A549 (cell line): ENCODE measurements around the gene SCTR. TPM values are rescaled to one million over a fixed set of nuclear protein-coding genes. Genes with fewer than 3 reads are reported as not detected.
A peak's percentile ranks its signal among the peaks of the same experiment; 100 is the strongest.

Experiments used
- ATAC-seq, 2 experiments: fragments of 200-7000 bp in 1 of 2; fragments of >200 bp in 1 of 2; cut with Nextera tagmentation in 1 of 2; cut with Tn5 transposase in 1 of 2; 3 replicates each; pipeline versions ENCODE4 v1.8.0 to v1.9.1; 2018 to 2020; ENCODE audit warnings: mild to moderate bottlenecking in 1 of 2, moderate library complexity in 1 of 2
- CTCF ChIA-PET: fragments of 300-600 bp; sonication (Branson Sonifier 250); formaldehyde crosslinking; extraction: SDS; loops from one replicate; lab custom pipeline; 2021; ENCODE audit warnings: antibody characterized with exemption, inconsistent platforms; lab: Yijun Ruan, JAX
- POLR2A ChIA-PET: fragments of 350-600 bp; formaldehyde crosslinking; extraction: SDS; loops from one replicate; lab custom pipeline; 2021; ENCODE audit warnings: antibody characterized with exemption, inconsistent platforms; lab: Yijun Ruan, JAX
- DNase-seq, 2 experiments: peaks; one replicate each; pipeline versions ENCODE4 v3.0.0 to v3.0.0-alpha.2; 2011 to 2016; ENCODE audit warnings: low read depth in 1 of 2, low spot score in 1 of 2
- FAIRE-seq: peaks from 2 replicates; lab custom pipeline; 2011; peaks lifted over from hg19 to GRCh38; lab: Jason Lieb, UNC
- H3K27ac ChIP-seq, 2 experiments: fragments of >200 bp; sonication (Bioruptor Twin); formaldehyde crosslinking; 3 replicates each; pipeline ENCODE4 v1.5.1; 2016 to 2017
- H3K4me1 ChIP-seq: fragments of >200 bp; sonication (Bioruptor Twin); formaldehyde crosslinking; 3 replicates; pipeline ENCODE4 v1.6.1; 2016
- H3K4me2 ChIP-seq: fragments of >200 bp; sonication (Bioruptor Twin); formaldehyde crosslinking; 3 replicates; pipeline ENCODE4 v1.6.1; 2016
- H3K4me3 ChIP-seq: fragments of >200 bp; sonication (Bioruptor Twin); formaldehyde crosslinking; 3 replicates; pipeline ENCODE4 v1.5.1; 2016
- H3K9me3 ChIP-seq: fragments of >200 bp; sonication (Bioruptor Twin); formaldehyde crosslinking; 3 replicates; pipeline ENCODE4 v1.6.1; 2016
- BHLHE40 ChIP-seq: IDR thresholded peaks from 2 replicates; pipeline ENCODE4 v1.6.1; 2012; ENCODE audit warnings: low read depth, low read length, inconsistent platforms
- CHD4 ChIP-seq: fragments of 200-600 bp; sonication (generic); IDR thresholded peaks from 2 replicates; pipeline ENCODE4 v1.6.1; 2016; ENCODE audit warnings: antibody characterized with exemption, mild to moderate bottlenecking, borderline replicate concordance
- ESRRA ChIP-seq: fragments of 150-350 bp; IDR thresholded peaks from 2 replicates; pipeline ENCODE4 v1.6.1; 2014; ENCODE audit warnings: mild to moderate bottlenecking, low read length, borderline replicate concordance
- FOXS1 ChIP-seq: fragments of 250-450 bp; sonication (Bioruptor Pico); IDR thresholded peaks from 2 replicates; pipeline ENCODE4 v1.5.0; 2020; ENCODE audit warnings: mild to moderate bottlenecking, moderate library complexity
- HDAC2 ChIP-seq: fragments of 200-600 bp; sonication (generic); IDR thresholded peaks from 2 replicates; pipeline ENCODE4 v1.6.1; 2016
- HOXA7 ChIP-seq: fragments of 250-450 bp; sonication (Bioruptor Pico); IDR thresholded peaks from 2 replicates; pipeline ENCODE4 v1.5.0; 2020; ENCODE audit warnings: mild to moderate bottlenecking, moderate library complexity
- HOXB13 ChIP-seq: fragments of 250-450 bp; sonication (Bioruptor Pico); IDR thresholded peaks from 2 replicates; pipeline ENCODE4 v1.5.0; 2020; ENCODE audit warnings: low read depth, mild to moderate bottlenecking, moderate library complexity
- KDM1A ChIP-seq: fragments of 200-600 bp; sonication (generic); IDR thresholded peaks from 2 replicates; pipeline ENCODE4 v1.6.1; 2016; ENCODE audit warnings: low read depth, mild to moderate bottlenecking
- KDM5A ChIP-seq: fragments of 200-600 bp; sonication (generic); IDR thresholded peaks from 2 replicates; pipeline ENCODE4 v1.6.1; 2016; ENCODE audit warnings: antibody characterized with exemption, mild to moderate bottlenecking
- MAFK ChIP-seq: fragments of 450-650 bp; IDR thresholded peaks from 2 replicates; pipeline ENCODE4 v1.6.1; 2014; ENCODE audit not compliant: partially characterized antibody
- NFE2L2 ChIP-seq: fragments of 150-350 bp; conservative IDR thresholded peaks from 2 replicates; pipeline ENCODE4 v1.6.1; 2014; ENCODE audit warnings: low read length
- NPAS2 ChIP-seq: fragments of 250-450 bp; sonication (Bioruptor Pico); IDR thresholded peaks from 2 replicates; pipeline ENCODE4 v1.8.0; 2022; ENCODE audit warnings: mild to moderate bottlenecking, moderate library complexity, borderline replicate concordance
- PHF8 ChIP-seq: fragments of 200-600 bp; sonication (generic); IDR thresholded peaks from 2 replicates; pipeline ENCODE4 v1.6.1; 2016; ENCODE audit warnings: low read depth, mild to moderate bottlenecking, antibody characterized with exemption, moderate library complexity, borderline replicate concordance
- POLR2AphosphoS2 ChIP-seq: conservative IDR thresholded peaks from 2 replicates; pipeline ENCODE4 v1.6.1; 2012; ENCODE audit warnings: low read length, improper control_type of control experiment, inconsistent platforms
- RFX5 ChIP-seq: fragments of 450-650 bp; IDR thresholded peaks from 2 replicates; pipeline ENCODE4 v1.7.1; 2014; ENCODE audit warnings: antibody characterized with exemption, mild to moderate bottlenecking, moderate library complexity
- SMC3 ChIP-seq: fragments of >200 bp; sonication (Bioruptor Twin); formaldehyde crosslinking; IDR thresholded peaks from 3 replicates; pipeline ENCODE4 v1.6.1; 2018; ENCODE audit warnings: inconsistent platforms
- ZSCAN20 ChIP-seq: fragments of 250-450 bp; sonication (Bioruptor Pico); IDR thresholded peaks from 2 replicates; pipeline ENCODE4 v1.8.0; 2022; ENCODE audit warnings: mild to moderate bottlenecking, moderate library complexity
- WGBS: methylation state at CpG from one replicate; pipeline ENCODE4 v1.1.6; 2017; ENCODE audit errors: missing lambda C conversion rate; 5-methylcytosine and 5-hydroxymethylcytosine counted together
- polyA plus RNA-seq, 4 experiments: library from polyadenylated mRNA; depleted of rRNA in 3 of 4; stranded (reverse); fragments of >200 nt; fragmentation: RNase III in 1 of 4; extraction: RNeasy Plus Mini Kit Qiagen cat#74134 plus additional on column Dnase treatment in 1 of 4; gene quantifications; 2 replicates in 3 of 4; 3 replicates in 1 of 4; pipeline ENCODE4 v1.2.3, GENCODE V29; 2011 to 2017
- TF ChIP-seq, protein P1 (sequence below): fragments of 250-450 bp; sonication (Bioruptor Pico); IDR thresholded peaks from 2 replicates; pipeline ENCODE4 v1.5.0; 2020; ENCODE audit warnings: low read depth, mild to moderate bottlenecking, moderate library complexity
- TF ChIP-seq, protein P2 (sequence below): fragments of 200-600 bp; sonication (generic); IDR thresholded peaks from 2 replicates; pipeline ENCODE4 v1.6.1; 2016; ENCODE audit warnings: antibody characterized with exemption, mild to moderate bottlenecking, moderate library complexity
- TF ChIP-seq, protein P3 (sequence below): IDR thresholded peaks from 2 replicates; pipeline ENCODE4 v1.6.1; 2012; ENCODE audit warnings: low read depth, borderline replicate concordance
- TF ChIP-seq, protein P4 (sequence below): fragments of >200 bp; sonication (Bioruptor Twin); formaldehyde crosslinking; IDR thresholded peaks from 3 replicates; pipeline ENCODE4 v1.5.1; 2016
- TF ChIP-seq, protein P5 (sequence below): fragments of 250-450 bp; sonication (Bioruptor Pico); IDR thresholded peaks from 2 replicates; pipeline ENCODE4 v1.5.0; 2021; ENCODE audit warnings: mild to moderate bottlenecking, moderate library complexity, borderline replicate concordance

The SCTR gene
- polyA plus RNA-seq, 2 of the 4 experiments (the other 2 are of a cell fraction) = not detected

DNA sequence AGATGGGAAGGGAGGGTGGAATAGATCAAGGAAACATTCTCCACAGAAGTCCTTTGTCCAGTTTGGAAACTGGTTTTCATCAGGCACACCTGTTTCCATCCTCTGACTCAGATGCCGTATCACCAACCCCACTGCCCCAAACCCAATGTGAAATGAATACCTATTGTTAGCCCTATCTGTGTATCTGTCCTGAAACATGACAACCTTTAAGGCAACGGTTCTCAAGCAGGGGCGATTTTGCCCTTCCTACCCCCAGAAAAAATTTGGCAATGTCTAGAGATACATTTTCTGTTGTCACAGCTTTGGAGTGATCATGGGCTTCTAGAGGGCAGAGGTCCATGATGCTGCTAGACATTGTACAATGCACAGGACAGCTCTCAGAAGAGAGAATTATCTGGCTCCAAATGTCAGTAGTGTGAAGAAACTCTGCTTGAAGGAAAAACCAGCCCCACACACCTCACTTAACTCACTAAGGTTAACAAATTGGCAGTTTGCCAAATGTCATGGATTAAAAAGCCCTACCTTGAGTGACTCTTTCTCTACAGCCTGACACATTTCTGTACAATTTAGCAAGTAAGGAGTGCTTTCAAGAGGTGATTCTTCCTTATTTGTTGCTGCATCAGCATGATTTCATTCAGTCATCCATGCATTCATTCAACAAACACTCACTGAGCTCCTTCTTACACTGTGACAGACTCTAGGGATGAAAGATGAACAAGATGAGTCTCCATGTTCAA, 3.4 kb downstream of the SCTR start:
- Histone ChIP-seq H3K4me2 (no peak overlapping the region), H3K9me3 (no peaks in the 10 kb centered on the region), H3K4me3 (no peak overlapping the region), H3K4me1 (no peaks in the 10 kb centered on the region), H3K27ac (no peak overlapping the region)
- CTCF ChIA-PET = interaction anchor here (1.2 kb wide), 1 partner anchor 21 kb away, joined by 4 read pairs; no protein-coding TSS in a partner anchor
- 33% methylated on average over 3 of the region's 3 CpGs for WGBS
- ATAC-seq = no peak
- no peak for DNase-seq
- TF ChIP-seq CHD4 (no peak), MAFK (peak; percentile 79)
- no peak for FAIRE-seq
- POLR2A ChIA-PET = no interaction called here

DNA sequence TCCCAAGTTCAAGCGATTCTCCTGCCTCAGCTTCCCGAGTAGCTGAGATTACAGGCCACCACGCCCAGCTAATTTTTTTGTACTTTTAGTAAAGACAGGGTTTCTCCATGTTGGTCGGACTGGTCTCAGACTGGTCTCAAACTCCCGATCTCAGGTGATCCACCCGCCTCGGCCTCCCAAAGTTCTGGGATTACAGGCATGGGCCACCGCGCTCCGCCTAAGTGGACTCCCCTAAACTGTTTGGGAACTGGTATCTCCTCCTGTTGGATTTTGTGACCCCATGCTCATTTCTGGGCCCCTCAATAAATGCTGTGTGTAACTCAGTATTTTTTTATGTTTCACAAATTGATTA, 5.2 kb downstream of the SCTR start:
- TF ChIP-seq BHLHE40 (no peak), NFE2L2 (no peak), ESRRA (no peak), KDM5A (no peak), KDM1A (no peak), PHF8 (no peak), HOXA7 (no peak), RFX5 (no peak), ZSCAN20 (CRISPR knock-in tag) (no peak)
- TF ChIP-seq, protein P1, sequence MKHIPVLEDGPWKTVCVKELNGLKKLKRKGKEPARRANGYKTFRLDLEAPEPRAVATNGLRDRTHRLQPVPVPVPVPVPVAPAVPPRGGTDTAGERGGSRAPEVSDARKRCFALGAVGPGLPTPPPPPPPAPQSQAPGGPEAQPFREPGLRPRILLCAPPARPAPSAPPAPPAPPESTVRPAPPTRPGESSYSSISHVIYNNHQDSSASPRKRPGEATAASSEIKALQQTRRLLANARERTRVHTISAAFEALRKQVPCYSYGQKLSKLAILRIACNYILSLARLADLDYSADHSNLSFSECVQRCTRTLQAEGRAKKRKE (CRISPR knock-in tag) = no peak
- WGBS = 79% methylated on average over 10 of the region's 10 CpGs
- DNase-seq (no peak), FAIRE-seq (no peak), ATAC-seq (no peak)
- CTCF ChIA-PET = interaction anchor here (0.7 to 1.0 kb wide), 2 partner anchors 13 to 19 kb away, joined by 3 read pairs; no protein-coding TSS in a partner anchor
- H3K27ac ChIP-seq = no peak overlapping the region
- no peak overlapping the region for H3K4me3 ChIP-seq
- no peak overlapping the region for H3K4me2 ChIP-seq
- no peaks in the 10 kb centered on the region for H3K9me3 ChIP-seq
- no peaks in the 10 kb centered on the region for H3K4me1 ChIP-seq
- POLR2A ChIA-PET = no interaction called here

GRCh38 chr2:119518401-119519056, 5.8 kb downstream of the SCTR start:
- no peak for DNase-seq
- H3K4me2 ChIP-seq = no peak overlapping the region
- FAIRE-seq = no peak
- ChIA-PET POLR2A (no interaction called here), CTCF (no interaction called here)
- WGBS = 65% methylated on average over 10 of the region's 10 CpGs
- H3K27ac ChIP-seq = no peak overlapping the region
- H3K9me3 ChIP-seq = no peaks in the 10 kb centered on the region
- no peak for TF ChIP-seq HDAC2
- TF ChIP-seq HOXB13 (CRISPR knock-in tag) = no peak
- TF ChIP-seq POLR2AphosphoS2 = no peak
- TF ChIP-seq, protein P2, sequence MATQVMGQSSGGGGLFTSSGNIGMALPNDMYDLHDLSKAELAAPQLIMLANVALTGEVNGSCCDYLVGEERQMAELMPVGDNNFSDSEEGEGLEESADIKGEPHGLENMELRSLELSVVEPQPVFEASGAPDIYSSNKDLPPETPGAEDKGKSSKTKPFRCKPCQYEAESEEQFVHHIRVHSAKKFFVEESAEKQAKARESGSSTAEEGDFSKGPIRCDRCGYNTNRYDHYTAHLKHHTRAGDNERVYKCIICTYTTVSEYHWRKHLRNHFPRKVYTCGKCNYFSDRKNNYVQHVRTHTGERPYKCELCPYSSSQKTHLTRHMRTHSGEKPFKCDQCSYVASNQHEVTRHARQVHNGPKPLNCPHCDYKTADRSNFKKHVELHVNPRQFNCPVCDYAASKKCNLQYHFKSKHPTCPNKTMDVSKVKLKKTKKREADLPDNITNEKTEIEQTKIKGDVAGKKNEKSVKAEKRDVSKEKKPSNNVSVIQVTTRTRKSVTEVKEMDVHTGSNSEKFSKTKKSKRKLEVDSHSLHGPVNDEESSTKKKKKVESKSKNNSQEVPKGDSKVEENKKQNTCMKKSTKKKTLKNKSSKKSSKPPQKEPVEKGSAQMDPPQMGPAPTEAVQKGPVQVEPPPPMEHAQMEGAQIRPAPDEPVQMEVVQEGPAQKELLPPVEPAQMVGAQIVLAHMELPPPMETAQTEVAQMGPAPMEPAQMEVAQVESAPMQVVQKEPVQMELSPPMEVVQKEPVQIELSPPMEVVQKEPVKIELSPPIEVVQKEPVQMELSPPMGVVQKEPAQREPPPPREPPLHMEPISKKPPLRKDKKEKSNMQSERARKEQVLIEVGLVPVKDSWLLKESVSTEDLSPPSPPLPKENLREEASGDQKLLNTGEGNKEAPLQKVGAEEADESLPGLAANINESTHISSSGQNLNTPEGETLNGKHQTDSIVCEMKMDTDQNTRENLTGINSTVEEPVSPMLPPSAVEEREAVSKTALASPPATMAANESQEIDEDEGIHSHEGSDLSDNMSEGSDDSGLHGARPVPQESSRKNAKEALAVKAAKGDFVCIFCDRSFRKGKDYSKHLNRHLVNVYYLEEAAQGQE = no peak
- TF ChIP-seq, protein P3, sequence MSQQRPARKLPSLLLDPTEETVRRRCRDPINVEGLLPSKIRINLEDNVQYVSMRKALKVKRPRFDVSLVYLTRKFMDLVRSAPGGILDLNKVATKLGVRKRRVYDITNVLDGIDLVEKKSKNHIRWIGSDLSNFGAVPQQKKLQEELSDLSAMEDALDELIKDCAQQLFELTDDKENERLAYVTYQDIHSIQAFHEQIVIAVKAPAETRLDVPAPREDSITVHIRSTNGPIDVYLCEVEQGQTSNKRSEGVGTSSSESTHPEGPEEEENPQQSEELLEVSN = no peak
- TF ChIP-seq, protein P1 (CRISPR knock-in tag) = no peak
- TF ChIP-seq, protein P4, sequence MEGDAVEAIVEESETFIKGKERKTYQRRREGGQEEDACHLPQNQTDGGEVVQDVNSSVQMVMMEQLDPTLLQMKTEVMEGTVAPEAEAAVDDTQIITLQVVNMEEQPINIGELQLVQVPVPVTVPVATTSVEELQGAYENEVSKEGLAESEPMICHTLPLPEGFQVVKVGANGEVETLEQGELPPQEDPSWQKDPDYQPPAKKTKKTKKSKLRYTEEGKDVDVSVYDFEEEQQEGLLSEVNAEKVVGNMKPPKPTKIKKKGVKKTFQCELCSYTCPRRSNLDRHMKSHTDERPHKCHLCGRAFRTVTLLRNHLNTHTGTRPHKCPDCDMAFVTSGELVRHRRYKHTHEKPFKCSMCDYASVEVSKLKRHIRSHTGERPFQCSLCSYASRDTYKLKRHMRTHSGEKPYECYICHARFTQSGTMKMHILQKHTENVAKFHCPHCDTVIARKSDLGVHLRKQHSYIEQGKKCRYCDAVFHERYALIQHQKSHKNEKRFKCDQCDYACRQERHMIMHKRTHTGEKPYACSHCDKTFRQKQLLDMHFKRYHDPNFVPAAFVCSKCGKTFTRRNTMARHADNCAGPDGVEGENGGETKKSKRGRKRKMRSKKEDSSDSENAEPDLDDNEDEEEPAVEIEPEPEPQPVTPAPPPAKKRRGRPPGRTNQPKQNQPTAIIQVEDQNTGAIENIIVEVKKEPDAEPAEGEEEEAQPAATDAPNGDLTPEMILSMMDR = no peak
- no peak for TF ChIP-seq FOXS1
- TF ChIP-seq NPAS2 (CRISPR knock-in tag) = no peak
- no peak for TF ChIP-seq SMC3
- TF ChIP-seq, protein P5, sequence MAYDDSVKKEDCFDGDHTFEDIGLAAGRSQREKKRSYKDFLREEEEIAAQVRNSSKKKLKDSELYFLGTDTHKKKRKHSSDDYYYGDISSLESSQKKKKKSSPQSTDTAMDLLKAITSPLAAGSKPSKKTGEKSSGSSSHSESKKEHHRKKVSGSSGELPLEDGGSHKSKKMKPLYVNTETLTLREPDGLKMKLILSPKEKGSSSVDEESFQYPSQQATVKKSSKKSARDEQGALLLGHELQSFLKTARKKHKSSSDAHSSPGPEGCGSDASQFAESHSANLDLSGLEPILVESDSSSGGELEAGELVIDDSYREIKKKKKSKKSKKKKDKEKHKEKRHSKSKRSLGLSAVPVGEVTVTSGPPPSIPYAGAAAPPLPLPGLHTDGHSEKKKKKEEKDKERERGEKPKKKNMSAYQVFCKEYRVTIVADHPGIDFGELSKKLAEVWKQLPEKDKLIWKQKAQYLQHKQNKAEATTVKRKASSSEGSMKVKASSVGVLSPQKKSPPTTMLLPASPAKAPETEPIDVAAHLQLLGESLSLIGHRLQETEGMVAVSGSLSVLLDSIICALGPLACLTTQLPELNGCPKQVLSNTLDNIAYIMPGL (CRISPR knock-in tag) = no peak
- TF ChIP-seq, all 56 proteins: peak for 0
- no peak for ATAC-seq
- H3K4me1 ChIP-seq = no peaks in the 10 kb centered on the region
- no peak overlapping the region for H3K4me3 ChIP-seq
